ENCODE data around the gene FGF9. TPM values are rescaled to one million over a fixed set of nuclear protein-coding genes. Genes with fewer than 3 reads are reported as not detected.

The FGF9 gene
- under 1 TPM in 1 of 2 donors, not detected in 1; 0.29 TPM for total RNA-seq

DNA sequence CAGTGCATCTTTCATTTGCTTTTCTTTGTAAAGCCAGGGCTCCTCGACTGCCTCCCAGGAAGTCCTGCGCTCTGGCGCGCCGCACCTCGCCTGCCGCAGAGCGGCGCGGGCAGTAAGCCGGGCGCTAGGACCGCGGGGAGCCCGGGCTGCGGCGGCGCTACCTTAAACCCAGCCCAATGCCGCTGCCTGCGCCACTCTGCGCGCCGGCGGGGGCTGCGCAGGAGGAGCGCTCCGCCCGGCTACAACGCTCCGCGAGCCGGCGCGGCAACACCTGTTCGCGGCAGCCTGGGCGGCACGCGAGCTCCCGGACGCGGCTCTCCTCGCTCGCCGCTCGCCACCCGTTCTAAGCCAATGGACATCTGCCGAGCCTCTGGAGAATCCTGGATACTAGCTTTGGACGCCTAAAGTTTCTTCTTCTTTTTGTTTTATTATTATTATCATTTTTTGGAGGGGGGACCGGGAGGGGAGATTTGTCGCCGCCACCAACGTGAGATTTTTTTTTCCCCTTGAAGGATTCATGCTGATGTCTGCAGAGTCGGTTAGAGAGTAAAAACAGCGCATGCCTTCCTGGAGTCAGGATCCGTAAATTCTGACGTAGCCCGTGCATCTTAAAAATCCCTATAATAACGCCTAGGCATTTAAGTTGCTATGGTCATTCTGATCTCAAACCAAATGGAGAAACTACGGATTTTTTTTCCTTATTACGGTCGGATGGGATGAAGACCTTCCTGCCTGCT, at the start of gene FGF9:
TSS of gene FGF9 (plus strand) at position 191 of the 737 bp plus-strand sequence. CDS start 840 bp downstream, outside the sequence.
- ATAC-seq, result peak; percentile 89 to 94
- H3K27ac Mint-ChIP-seq, result peak within 1 kb of the TSS; percentile 56 to 58
- H3K36me3 Mint-ChIP-seq, result no peaks in the 10 kb centered on the region
- peak within 1 kb of the TSS; percentile 92 for H3K4me3 Mint-ChIP-seq
- H3K27me3 Mint-ChIP-seq, result peaks cover 27 to 28% of the 10 kb centered on the region in 2 donors
- H3K9me3 Mint-ChIP-seq, result no peaks in the 10 kb centered on the region
- peaks cover 33 to 48% of the 10 kb centered on the region in 2 donors for H3K4me1 Mint-ChIP-seq (ENCODE audit: low read depth in 2 of 2)
- peak; percentile 87 for DNase-seq (ENCODE audit: low spot score)

DNA sequence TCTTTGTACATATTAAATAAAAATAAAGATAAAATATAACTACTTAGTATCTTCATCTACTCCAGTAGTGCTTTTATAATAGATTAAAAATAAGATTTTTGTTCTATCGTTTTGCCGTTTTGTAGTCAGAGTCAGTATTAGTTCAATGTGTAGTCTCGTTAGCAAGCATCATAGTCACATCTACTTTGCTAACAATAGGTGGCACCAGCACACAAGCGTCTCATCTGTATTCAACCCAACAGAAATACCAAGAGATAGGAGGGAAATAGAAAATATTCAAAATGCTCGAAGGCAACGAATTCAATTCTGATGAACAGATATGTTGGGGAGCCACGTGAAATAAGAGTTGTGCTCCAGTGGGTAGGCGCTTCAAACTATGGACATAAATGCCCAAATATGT, 45.5 kb upstream of the FGF9 start:
- H3K27me3 Mint-ChIP-seq, result peaks cover 16 to 31% of the 10 kb centered on the region in 2 donors
- no peak overlapping the region for H3K4me3 Mint-ChIP-seq
- ATAC-seq, result no peak
- H3K9me3 Mint-ChIP-seq, result no peaks in the 10 kb centered on the region
- no peak for DNase-seq (ENCODE audit: low spot score)
- no peak overlapping the region for H3K27ac Mint-ChIP-seq
- H3K4me1 Mint-ChIP-seq (ENCODE audit: low read depth in 2 of 2), result no peaks in the 10 kb centered on the region
- no peaks in the 10 kb centered on the region for H3K36me3 Mint-ChIP-seq

DNA sequence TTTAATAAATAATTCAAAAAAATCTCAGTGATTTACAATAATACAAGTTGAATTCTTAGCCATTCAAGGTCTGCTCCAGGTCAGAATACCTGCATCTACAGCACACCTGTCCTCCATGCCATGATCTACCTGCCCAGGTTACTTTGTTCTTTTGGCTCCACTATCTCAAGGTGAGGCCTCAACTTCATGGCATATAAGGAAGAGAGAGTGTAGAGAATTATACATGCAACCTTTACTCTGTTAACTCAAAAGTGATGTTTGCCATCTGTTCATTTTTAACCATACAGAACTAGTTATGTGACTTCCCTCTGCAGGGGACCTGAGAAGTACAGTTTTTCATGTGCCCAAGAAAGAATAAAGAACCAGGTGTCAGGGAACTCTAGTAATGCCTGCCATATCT, 38.7 kb upstream of the FGF9 start:
- H3K27ac Mint-ChIP-seq, result no peak overlapping the region
- peaks cover 14 to 36% of the 10 kb centered on the region in 2 donors for H3K27me3 Mint-ChIP-seq
- no peak for DNase-seq (ENCODE audit: low spot score)
- H3K4me1 Mint-ChIP-seq (ENCODE audit: low read depth in 2 of 2), result no peaks in the 10 kb centered on the region
- H3K9me3 Mint-ChIP-seq, result peaks cover 6% of the 10 kb centered on the region
- no peak for ATAC-seq
- H3K36me3 Mint-ChIP-seq, result peaks cover 10% of the 10 kb centered on the region
- H3K4me3 Mint-ChIP-seq, result no peak overlapping the region

DNA sequence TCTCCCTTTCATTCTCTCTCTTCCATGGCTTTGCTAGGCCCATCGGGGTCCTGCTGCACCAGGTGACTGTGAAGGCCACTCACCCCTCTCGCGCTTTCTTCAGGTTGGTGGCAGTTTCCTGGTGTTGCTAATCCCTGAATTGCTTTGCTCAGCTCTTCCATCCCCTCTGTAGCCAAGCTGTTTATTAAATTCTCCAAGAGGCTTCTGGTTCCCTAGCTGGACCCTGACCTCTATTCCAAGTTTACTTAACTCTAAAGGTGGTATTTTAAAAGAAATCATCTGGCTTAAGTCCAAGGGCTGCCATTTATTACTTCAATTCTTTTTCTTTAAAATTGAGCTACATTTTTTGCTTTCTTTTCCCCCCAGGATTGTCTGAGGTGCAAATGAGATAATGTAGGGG, 34.2 kb upstream of the FGF9 start:
- H3K4me1 Mint-ChIP-seq (ENCODE audit: low read depth in 2 of 2), result peaks cover 0 to 10% of the 10 kb centered on the region in 2 donors
- no peak overlapping the region for H3K27ac Mint-ChIP-seq
- H3K9me3 Mint-ChIP-seq, result peaks cover 2% of the 10 kb centered on the region
- peaks cover 4% of the 10 kb centered on the region for H3K36me3 Mint-ChIP-seq
- no peak for ATAC-seq
- H3K27me3 Mint-ChIP-seq, result peaks cover 5 to 6% of the 10 kb centered on the region in 2 donors
- no peak for DNase-seq (ENCODE audit: low spot score)
- no peak overlapping the region for H3K4me3 Mint-ChIP-seq

DNA sequence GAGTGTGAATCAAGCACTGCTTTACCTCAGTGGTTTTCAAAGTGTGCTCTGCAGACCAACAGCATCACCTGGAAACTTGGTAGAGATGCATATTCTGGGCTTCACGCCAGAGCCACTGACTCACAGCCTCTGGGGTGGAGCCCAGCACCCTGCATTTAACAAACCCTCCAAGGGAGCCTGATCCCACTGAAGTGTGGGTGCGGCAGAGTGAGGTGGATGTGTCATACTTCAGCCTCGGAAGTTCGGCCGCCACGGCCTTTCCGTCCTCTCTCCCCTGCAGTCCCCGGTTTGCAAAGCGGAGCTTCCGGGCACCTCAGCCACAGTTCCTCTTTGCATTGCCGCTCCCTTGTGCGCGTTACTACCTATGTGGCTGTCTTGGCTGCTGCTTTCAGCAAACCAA, 33.6 kb upstream of the FGF9 start:
- H3K4me1 Mint-ChIP-seq (ENCODE audit: low read depth in 2 of 2), result peaks cover 0 to 10% of the 10 kb centered on the region in 2 donors
- H3K4me3 Mint-ChIP-seq, result peak overlapping the region; percentile 24
- no peak overlapping the region for H3K27ac Mint-ChIP-seq
- ATAC-seq (peak; percentile 32 to 87), DNase-seq (ENCODE audit: low spot score) (no peak)
- H3K27me3 Mint-ChIP-seq, result peaks cover 0 to 6% of the 10 kb centered on the region in 2 donors
- H3K9me3 Mint-ChIP-seq, result no peaks in the 10 kb centered on the region
- H3K36me3 Mint-ChIP-seq, result no peaks in the 10 kb centered on the region

DNA sequence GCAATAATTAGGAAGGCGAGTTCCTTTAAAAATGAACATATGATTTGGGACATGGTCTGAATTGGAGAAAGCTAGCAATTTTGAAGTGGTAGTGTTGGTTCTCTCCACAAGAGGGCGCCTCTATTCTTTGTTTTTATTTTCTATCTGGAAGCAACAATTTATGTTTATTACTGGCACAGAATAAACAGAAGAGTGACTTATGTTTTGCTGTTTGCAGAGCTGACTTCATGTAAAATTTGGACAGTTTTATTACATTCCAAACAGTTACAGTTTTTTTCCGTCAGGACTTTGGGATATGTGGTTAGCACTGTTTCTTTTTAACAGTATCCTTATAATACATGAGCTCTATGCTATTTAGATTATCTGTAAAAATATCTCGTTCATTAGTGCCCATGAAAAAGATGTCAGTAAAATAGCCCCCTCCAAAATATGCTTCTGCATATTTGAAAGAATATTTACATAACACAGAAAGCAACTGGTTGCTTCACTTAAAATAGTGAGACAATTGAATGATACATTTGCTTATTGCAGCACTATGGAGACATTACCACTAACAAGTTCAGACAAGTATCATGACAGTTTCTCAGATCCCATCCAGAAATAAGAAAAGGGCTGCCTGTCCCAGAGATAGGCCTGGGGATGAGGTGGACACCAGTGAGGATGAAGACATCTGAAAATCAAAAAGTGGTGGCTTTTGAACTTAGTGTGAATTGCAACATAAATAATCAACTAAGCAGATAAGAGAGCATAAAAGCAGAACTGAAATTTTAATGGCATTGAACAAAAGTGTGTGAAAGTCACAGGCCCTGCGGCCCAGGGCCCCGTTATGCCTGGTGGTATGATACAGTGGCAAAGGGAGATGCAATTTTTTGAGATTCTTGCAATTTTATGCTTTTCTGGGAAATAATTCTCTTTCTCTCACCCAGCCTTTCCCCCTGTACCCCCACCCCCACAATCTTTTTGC, 32.3 kb upstream of the FGF9 start:
- Mint-ChIP-seq H3K27me3 (peaks cover 0 to 8% of the 10 kb centered on the region in 2 donors), H3K4me3 (peak overlapping the region; percentile 42), H3K27ac (no peak overlapping the region), H3K4me1 (ENCODE audit: low read depth in 2 of 2) (peaks cover 0 to 10% of the 10 kb centered on the region in 2 donors), H3K9me3 (no peaks in the 10 kb centered on the region), H3K36me3 (no peaks in the 10 kb centered on the region)
- DNase-seq (ENCODE audit: low spot score), result no peak
- ATAC-seq, result no peak

DNA sequence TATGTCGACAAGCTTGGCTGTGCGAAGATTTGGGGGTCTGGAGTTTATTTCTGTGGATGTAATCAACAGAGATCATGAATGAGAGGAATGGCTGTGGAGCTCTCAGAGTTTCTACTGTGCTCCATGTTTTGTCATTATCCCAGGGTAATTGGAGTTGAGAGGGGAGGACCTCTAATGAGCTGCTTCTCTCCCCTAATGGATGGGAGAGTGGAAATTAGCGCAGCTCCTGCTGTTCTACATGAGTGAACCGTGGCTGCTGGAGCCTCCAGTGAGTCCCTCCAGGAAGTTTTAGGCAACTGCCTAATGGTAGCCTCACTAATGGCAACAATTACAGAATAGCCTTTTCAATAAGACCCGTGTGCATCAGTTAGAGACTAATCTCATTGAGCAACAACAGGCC, 31.3 kb upstream of the FGF9 start:
- H3K27me3 Mint-ChIP-seq, result peaks cover 0 to 8% of the 10 kb centered on the region in 2 donors
- no peaks in the 10 kb centered on the region for H3K36me3 Mint-ChIP-seq
- peaks cover 0 to 10% of the 10 kb centered on the region in 2 donors for H3K4me1 Mint-ChIP-seq (ENCODE audit: low read depth in 2 of 2)

DNA sequence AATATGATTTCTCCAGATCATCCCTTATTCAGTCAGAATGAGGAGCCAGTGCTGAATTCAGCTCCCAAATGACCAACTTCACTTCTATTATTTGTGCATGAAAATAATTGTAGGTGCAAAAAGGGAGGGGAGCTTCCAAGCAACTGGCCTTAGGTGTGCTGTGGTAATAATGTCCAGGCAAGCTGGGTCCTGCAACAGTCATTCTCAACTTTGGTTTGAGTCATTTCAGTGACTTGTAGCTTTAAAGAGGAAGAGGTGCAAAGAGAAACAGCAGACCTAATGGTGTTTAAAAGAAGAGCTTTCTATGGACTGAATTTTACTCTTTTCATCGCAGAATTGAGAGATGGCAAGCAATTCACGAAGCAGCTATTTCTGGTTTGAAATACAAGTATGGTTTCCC, 29.2 kb upstream of the FGF9 start:
- no peak overlapping the region for H3K27ac Mint-ChIP-seq
- H3K36me3 Mint-ChIP-seq, result no peaks in the 10 kb centered on the region
- no peaks in the 10 kb centered on the region for H3K9me3 Mint-ChIP-seq
- peaks cover 0 to 10% of the 10 kb centered on the region in 2 donors for H3K4me1 Mint-ChIP-seq (ENCODE audit: low read depth in 2 of 2)
- DNase-seq (ENCODE audit: low spot score), result no peak
- peaks cover 0 to 6% of the 10 kb centered on the region in 2 donors for H3K27me3 Mint-ChIP-seq
- no peak overlapping the region for H3K4me3 Mint-ChIP-seq
- ATAC-seq, result no peak

More for the DNA sequence above, 31.3 kb upstream of the FGF9 start:
- DNase-seq (ENCODE audit: low spot score), result no peak
- ATAC-seq, result no peak
- Mint-ChIP-seq H3K9me3 (no peaks in the 10 kb centered on the region), H3K27ac (no peak overlapping the region), H3K4me3 (no peak overlapping the region)

DNA sequence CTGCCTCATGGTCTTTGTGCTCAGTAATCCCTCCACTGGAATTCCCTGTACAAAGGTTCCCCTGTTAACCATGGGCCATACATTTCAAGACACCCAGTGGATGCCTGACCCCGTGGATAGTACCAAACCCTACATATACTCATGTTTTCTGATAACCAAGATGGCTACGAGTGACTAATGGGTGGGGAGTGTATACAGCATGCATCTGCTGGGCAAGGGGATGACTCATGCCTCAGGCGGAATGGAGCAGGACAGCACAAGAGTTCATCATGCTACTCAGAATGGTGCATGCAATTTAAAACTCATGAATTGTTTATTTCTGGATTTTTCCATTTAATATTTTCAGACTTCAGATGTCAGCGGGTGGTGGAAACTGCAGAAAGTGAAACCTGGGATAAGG, 13.3 kb upstream of the FGF9 start:
- Mint-ChIP-seq H3K27ac (no peak overlapping the region), H3K36me3 (peaks cover 6% of the 10 kb centered on the region), H3K4me1 (ENCODE audit: low read depth in 2 of 2) (no peaks in the 10 kb centered on the region), H3K4me3 (no peak overlapping the region), H3K27me3 (peaks cover 34 to 59% of the 10 kb centered on the region in 2 donors), H3K9me3 (no peaks in the 10 kb centered on the region)
- no peak for ATAC-seq
- no peak for DNase-seq (ENCODE audit: low spot score)

DNA sequence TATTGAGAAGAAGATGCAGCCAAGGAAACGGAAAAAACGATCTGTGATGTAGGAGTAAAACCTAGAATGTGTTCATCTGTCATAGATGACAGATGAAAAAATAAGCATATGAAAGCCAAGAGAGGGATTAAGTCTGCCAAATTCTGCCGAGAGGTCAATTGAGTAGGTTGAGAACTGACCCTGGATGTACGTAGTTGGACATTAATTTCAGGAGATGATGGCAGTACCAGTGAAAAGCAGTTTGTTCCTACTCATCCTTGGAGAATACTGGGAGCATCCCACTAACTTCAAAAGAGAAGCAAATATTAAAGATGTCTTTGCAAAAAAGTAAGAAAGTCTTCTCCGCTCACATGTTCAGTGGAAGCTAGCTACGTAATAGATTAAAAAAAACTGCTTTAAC, 11.8 kb upstream of the FGF9 start:
- no peak overlapping the region for H3K4me3 Mint-ChIP-seq
- ATAC-seq (no peak), DNase-seq (ENCODE audit: low spot score) (no peak)
- no peaks in the 10 kb centered on the region for H3K4me1 Mint-ChIP-seq (ENCODE audit: low read depth in 2 of 2)
- H3K9me3 Mint-ChIP-seq, result no peaks in the 10 kb centered on the region
- H3K27ac Mint-ChIP-seq, result no peak overlapping the region
- H3K36me3 Mint-ChIP-seq, result peaks cover 6% of the 10 kb centered on the region
- H3K27me3 Mint-ChIP-seq, result peaks cover 31 to 52% of the 10 kb centered on the region in 2 donors

DNA sequence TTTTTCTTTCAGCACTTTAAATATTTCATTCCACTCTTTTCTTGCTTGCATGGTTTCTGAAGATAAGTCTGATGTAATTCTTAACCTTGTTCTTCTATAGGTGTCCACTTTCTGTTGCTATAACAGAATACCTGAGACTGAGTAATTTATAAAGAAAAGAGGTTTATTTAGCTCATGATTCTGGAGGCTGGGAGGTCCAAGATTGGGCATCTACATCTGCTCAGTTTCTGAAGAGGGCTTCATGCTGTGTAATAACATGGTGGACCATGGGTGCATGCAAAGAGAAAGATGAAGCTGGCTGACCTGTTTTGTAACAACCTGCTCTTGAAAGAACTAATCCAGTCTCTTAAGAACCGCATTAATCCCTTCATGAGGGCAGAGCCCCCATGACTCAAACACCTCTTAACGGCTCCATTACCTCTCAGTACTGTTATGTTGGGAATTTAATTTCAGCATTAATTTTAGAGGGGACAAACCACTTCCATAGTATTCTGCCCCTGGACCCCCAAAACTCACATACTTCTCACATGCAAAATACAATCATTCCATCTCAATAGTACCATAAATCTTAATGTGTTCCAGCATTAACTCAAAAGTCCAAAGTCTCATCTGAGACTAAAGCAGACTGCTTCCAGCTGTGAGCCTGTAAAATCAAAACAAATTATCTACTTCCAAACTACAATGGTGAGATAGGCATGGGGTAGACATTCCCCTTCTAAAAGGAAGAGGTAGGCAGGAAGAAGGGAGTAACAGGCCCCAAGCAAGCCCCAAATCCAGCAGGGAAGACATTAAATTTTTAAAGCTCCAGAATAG, 9.6 kb upstream of the FGF9 start:
- no peaks in the 10 kb centered on the region for H3K36me3 Mint-ChIP-seq

DNA sequence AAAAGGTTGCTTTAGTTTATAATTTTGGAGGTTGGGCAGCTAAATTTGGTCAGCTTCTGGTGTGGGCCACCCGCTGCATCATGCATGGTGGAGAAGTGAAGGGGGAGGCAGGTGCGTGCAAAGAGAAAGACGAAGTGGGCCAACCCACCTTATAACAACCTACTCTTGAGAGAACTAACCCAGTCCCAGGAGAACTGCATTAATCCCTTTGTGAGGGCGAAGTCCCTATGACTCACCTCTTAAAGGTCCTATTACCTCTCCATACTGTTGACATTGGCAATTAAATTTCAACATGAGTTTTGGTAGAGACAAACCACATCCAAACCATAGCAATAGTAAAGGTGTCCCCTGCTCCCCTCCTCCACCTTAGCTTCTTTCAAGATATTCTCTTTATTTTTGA, 7.7 kb upstream of the FGF9 start:
- H3K36me3 Mint-ChIP-seq, result no peaks in the 10 kb centered on the region
- no peak overlapping the region for H3K4me3 Mint-ChIP-seq
- H3K27me3 Mint-ChIP-seq, result peaks cover 28 to 32% of the 10 kb centered on the region in 2 donors
- no peaks in the 10 kb centered on the region for H3K9me3 Mint-ChIP-seq
- H3K27ac Mint-ChIP-seq, result no peak overlapping the region
- ATAC-seq (no peak), DNase-seq (ENCODE audit: low spot score) (no peak)
- H3K4me1 Mint-ChIP-seq (ENCODE audit: low read depth in 2 of 2), result peaks cover 0 to 6% of the 10 kb centered on the region in 2 donors

More for the DNA sequence above, 9.6 kb upstream of the FGF9 start:
- H3K27me3 Mint-ChIP-seq, result peaks cover 28 to 36% of the 10 kb centered on the region in 2 donors
- DNase-seq (ENCODE audit: low spot score) (no peak), ATAC-seq (no peak)
- no peak overlapping the region for H3K27ac Mint-ChIP-seq
- no peaks in the 10 kb centered on the region for H3K9me3 Mint-ChIP-seq
- H3K4me3 Mint-ChIP-seq, result no peak overlapping the region
- no peaks in the 10 kb centered on the region for H3K4me1 Mint-ChIP-seq (ENCODE audit: low read depth in 2 of 2)

DNA sequence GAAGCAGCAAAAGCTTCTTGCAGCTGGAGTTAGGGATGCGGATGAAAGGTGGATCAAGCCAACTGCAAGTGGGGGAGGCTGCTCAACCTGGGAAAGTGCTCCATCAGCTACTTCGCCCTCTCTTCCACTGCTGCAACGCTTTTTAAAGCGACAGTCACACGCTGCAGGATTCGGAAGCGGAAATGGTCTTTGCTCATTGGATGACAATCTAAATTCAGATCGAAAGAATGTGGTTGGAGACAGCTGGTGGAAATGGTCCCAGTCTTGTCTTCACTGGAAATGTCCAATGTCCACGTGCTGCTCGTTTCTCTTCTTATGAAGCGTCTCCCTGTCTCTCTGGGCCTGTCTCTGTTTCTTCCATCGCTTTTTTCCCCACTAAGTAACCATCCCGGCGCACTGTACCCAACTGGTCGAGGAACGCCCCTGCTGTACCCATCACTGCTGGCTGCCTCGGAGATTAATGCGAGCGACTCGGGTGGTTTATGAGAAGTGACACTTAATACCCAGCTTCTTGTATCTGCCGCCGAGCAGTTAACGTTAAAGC, 2.1 kb upstream of the FGF9 start:
- H3K27ac Mint-ChIP-seq, result peak overlapping the region in 1 of 2 donors; percentile 20
- no peak for ATAC-seq
- no peaks in the 10 kb centered on the region for H3K9me3 Mint-ChIP-seq
- H3K27me3 Mint-ChIP-seq, result peaks cover 24 to 30% of the 10 kb centered on the region in 2 donors
- peaks cover 29 to 48% of the 10 kb centered on the region in 2 donors for H3K4me1 Mint-ChIP-seq (ENCODE audit: low read depth in 2 of 2)
- H3K4me3 Mint-ChIP-seq, result peak overlapping the region; percentile 95
- DNase-seq (ENCODE audit: low spot score), result no peak
- no peaks in the 10 kb centered on the region for H3K36me3 Mint-ChIP-seq
